ENCODE results near the gene DDB1. TPM values are rescaled to one million over a fixed set of nuclear protein-coding genes. Genes with fewer than 3 reads are reported as not detected.
A peak's percentile ranks its signal among the peaks of the same experiment; 100 is the strongest.

DDB1 gene
- total RNA-seq, 1 donor from 2014 or later, result 419 TPM

DNA sequence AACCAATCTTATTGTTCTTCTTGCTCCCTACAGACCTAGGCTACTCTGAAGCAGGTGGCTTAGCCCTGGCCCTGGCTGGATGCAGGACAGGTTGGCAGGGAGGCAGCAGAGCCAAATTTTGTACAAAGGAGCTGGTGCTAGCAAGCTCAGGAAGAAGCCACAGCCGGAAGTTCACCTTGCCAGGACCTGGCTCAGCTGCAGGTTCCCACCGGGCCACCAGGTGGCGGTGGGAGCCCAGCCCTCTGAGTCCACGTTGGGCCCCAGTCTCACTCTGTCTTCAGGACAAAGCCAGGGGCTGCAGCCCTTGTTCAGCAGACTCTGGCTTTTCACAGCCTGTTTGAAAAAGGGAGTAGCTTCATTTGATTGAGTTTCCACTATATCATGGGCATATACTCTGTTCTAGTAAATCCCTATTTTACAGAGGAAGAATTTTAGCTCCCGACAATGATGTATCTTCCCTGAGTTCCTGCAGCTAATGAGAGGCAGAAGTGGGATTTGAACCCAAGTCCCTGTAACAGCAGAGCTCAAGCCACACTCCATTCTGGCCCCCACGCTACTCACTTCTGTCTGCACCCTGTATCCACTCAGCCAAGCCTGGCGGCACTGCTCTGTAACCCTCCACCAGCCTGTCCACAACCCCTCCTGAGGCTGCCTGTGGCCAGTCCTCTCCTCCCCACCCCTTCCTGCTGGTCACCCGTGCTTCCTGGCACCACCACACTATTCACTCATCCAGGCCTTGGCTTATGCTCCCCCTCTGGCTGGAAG, 3.4 kb upstream of the DDB1 start:
- peak; percentile 17 for DNase-seq (ENCODE audit: low read depth, low spot score)

DNA sequence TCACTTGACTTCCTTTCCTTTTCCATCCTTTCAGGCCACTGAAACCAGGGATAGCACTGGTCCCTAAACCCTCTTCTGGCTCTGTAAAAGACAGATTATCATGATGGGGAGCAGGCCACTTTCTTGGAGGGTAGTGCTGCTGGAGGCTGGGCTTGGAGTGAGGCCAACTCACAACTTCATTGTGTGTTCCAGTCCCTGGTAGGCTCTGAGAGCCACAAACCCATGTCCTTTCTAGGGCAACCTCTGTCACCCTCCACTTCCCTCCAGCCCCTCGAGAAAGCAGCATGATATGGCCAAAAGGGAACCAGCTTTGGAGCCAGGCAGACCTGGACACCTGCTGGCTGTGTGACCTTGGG, 2.4 kb upstream of the DDB1 start:
- no peak for DNase-seq (ENCODE audit: low read depth, low spot score)

- DNase-seq (ENCODE audit: low read depth, low spot score), result no peak
These were observed 1.8 kb upstream of the DDB1 start for GRCh38 chr11:61334434-61335354.

DNA sequence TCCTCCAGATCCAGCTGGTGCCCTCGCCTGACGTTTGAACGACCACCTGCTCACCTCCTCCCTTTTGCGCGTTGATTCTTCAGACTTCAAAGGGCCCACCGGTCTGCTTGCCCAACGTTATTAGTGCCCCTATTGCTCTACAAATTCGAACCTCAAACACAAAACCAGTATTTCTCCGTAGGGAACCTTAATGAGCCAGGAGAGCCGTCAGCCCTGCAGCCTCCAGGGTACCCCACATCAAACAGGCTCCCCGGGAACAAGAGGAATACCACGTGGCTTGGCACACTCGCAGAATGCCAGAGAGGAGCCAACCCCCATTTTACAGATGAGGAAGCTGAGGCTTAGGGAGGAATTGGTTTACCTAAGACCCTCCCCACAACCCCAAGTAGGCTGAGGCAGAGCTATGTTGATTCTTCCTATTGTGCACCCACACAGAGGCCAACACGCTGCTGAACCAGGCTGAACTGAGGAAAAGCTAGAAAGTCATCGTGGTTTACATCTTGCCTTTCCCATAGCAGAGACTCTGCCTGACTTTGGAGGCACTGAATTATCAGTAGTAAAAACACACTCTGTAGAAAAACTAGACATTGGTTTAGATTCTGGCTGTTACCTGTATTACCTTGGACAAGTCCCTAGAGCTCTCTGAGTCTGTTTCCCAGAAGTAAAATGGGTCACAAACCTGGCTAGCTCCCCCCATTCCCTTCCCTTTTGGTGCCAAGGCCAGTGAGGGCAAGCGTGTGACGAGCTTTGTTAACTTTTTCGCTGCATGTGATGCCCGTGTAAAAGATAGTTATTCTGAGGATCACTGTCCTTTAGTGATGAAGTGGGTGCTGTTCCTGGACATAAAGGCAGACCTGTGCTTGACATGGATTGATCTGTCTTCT, 887 bp upstream of the DDB1 start:
- no peak for DNase-seq (ENCODE audit: low read depth, low spot score)

- no peak for DNase-seq (ENCODE audit: low read depth, low spot score)
These were observed 566 bp downstream of the DDB1 start for GRCh38 chr11:61332281-61332796.

DNA sequence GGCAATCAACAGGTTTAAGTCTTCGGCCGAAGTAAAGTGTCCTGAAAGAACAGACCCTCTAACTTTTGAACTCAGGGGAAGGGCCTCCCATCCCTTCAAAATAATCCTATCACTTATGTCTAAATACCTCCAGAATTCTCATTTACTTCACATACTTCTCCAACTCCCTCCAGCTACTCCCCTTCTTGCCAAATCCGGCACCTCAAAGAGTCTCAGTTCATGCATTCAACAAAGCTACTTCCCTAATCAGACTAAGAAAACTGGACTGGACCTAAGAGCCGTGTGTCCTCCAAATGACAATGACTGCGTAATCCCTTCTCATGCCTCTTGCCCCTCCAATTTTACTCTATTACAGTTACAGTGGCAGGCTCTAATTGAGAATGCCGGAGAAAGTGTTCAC, 1.3 kb downstream of the DDB1 start:
- no peak for DNase-seq (ENCODE audit: low read depth, low spot score)

GRCh38 chr11:61329871-61330270, 3.0 kb downstream of the DDB1 start:
- no peak for DNase-seq (ENCODE audit: low read depth, low spot score)

DNA sequence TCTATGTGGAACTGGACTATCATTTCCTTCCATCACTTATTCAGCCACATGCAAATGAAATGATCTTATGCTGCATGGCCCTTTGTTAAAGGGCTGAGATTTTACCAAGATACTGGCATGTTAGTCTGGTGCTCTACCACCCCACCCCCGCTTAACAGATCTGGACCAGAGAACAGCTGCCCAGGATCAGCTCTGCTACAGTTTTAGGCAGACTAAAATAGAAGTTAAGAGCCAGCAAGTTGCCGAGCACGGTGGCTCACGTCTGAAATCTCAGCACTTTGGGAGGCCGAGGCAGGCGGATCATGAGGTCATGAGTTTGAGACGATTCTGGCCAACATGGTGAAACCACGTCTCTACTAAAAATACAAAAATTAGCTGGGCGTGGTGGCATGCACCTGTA, 4.6 kb downstream of the DDB1 start:
- no peak for DNase-seq (ENCODE audit: low read depth, low spot score)

DNA sequence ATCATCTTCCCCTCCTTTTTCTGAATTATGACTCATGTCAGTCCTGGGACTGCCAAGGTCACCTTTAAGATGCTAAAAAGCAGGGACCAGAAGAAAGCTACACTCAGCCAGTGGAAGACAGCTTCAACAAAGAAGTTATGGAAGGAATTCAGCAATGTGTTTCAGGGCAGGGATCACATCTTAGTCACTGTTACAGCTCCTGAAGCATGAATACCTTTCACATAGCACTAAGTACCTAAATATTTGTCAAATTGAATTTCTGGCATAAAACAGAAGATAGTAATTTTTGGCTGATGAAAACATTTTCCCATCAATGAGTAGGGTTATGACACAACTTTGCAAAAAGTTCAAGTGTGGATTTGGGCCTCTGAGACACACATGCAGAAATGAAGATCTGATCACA, 5.2 kb downstream of the DDB1 start:
- DNase-seq (ENCODE audit: low read depth, low spot score), result no peak

DNA sequence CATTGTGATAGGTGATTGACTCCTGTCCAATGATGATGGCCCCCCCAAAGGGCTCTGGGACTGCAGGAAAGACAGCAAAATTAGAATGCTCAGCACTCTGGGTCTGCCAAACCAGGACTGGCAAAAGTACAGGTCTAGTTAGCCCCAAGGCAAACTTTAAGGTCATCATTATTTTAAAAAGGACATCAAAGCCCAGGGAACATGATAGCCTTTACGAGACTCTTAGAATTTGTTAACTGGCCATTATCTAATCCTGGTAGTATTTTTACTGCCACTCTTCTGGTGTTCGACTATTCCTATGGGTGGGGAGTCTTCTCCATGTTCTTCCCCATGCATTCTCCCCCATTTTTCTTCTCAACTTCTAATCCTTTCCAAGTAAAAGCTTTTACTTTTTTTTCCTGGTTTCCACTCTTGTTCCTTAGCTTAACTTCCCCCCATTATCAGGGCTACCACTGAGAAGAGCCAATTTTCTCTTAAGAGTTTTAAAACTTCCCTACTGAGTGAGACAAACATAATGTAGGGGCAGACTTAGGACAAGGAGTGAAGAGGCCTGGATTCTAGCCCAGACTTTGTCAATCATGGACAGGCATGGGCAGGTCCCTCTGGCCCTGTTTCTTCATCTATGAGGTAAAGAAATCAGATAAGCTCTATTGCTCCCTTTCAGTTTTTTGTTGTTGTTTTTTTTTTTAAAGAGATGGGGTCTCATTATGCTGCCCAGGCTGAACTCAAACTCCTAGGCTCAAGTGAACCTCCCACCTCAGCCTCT, 7.1 kb downstream of the DDB1 start:
- no peak for DNase-seq (ENCODE audit: low read depth, low spot score)

- DNase-seq (ENCODE audit: low read depth, low spot score), result no peak
These were observed 17.6 kb downstream of the DDB1 start for GRCh38 chr11:61315260-61315659.

DNA sequence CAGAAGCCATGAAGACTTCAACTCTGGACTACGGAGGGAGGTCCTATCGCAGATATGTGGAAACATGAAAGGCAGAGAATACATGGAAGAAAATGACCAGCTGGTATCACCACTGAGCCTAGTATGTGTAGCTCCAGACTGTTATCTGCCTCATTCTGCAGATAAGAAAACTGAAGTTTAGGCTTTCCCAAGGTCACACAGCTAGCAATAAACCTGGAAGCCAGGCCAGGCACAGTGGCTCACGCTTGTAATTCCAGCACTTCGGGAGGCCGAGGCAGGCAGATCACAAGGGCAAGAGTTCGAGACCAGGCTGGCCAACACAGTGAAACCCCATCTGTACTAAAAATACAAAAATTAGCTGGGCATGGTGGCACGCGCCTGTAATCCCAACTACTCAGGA, 22.2 kb downstream of the DDB1 start:
- DNase-seq (ENCODE audit: low read depth, low spot score), result no peak

- no peak for DNase-seq (ENCODE audit: low read depth, low spot score)
These were observed 23.2 kb downstream of the DDB1 start for GRCh38 chr11:61309739-61310138.

GRCh38 chr11:61309141-61309540, 23.8 kb downstream of the DDB1 start:
- no peak for DNase-seq (ENCODE audit: low read depth, low spot score)

- DNase-seq (ENCODE audit: low read depth, low spot score), result no peak
These were observed 25.6 kb downstream of the DDB1 start for GRCh38 chr11:61307354-61307753.

- no peak for DNase-seq (ENCODE audit: low read depth, low spot score)
These were observed 26.7 kb downstream of the DDB1 start for GRCh38 chr11:61306221-61306620.

- DNase-seq (ENCODE audit: low read depth, low spot score), result no peak
These were observed 27.5 kb downstream of the DDB1 start for GRCh38 chr11:61305417-61305816.

DNA sequence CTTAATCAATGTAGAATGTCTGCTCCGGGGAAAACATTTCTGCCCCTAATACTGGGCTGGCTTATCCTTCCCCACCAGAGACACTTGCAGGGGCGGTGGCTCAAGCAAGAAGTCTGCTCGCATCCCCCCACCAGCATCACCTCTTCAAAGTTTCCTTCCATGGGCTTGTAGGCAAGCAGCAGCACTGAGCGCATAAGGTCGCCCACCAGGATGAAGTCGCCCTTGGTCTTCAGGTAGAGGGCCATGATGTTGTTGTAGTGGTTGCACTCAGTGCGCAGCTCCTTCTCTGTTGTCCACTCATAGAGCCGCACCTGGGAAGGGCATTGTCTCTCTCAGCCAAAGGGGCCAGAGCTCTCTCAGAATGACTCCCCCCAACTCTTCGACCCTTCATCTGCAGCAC, 29.2 kb downstream of the DDB1 start:
- no peak for DNase-seq (ENCODE audit: low read depth, low spot score)

- DNase-seq (ENCODE audit: low read depth, low spot score), result no peak
These were observed 30.4 kb downstream of the DDB1 start for GRCh38 chr11:61302550-61302949.

- DNase-seq (ENCODE audit: low read depth, low spot score), result no peak
These were observed 34.2 kb downstream of the DDB1 start for GRCh38 chr11:61298663-61299244.

All from pulmonary artery endothelial cell (primary cell).